LNCAP (cell line): Measurements from ENCODE around the gene SLC22A14.

Source experiments
- TF ChIP-seq, protein P1 (sequence below): fragments of 450-650 bp; IDR thresholded peaks from 2 replicates; pipeline ENCODE4 v1.5.1; 2017; ENCODE audit warnings: mild to moderate bottlenecking

Gene SLC22A14

DNA sequence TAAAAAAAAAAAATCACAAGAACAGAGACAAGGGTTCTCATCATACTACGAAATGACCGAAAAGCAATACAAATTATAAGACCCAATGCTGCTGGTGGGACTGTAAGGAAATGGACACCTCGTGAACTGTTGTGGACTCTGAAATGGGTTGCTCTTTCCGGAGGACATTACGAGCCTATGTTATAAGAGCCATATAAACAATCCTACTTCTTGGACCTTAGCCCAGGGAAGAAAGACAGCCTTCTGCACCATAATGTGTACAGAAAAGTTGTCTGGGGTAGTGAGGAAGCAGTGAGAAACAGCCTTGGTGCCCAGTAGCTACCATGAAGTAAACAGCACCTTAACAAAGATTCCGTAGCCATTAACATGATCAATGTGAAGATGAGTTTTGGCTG lies 2.7 kb downstream of the SLC22A14 start:
- TF ChIP-seq, protein P1, sequence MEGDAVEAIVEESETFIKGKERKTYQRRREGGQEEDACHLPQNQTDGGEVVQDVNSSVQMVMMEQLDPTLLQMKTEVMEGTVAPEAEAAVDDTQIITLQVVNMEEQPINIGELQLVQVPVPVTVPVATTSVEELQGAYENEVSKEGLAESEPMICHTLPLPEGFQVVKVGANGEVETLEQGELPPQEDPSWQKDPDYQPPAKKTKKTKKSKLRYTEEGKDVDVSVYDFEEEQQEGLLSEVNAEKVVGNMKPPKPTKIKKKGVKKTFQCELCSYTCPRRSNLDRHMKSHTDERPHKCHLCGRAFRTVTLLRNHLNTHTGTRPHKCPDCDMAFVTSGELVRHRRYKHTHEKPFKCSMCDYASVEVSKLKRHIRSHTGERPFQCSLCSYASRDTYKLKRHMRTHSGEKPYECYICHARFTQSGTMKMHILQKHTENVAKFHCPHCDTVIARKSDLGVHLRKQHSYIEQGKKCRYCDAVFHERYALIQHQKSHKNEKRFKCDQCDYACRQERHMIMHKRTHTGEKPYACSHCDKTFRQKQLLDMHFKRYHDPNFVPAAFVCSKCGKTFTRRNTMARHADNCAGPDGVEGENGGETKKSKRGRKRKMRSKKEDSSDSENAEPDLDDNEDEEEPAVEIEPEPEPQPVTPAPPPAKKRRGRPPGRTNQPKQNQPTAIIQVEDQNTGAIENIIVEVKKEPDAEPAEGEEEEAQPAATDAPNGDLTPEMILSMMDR = no peak

DNA sequence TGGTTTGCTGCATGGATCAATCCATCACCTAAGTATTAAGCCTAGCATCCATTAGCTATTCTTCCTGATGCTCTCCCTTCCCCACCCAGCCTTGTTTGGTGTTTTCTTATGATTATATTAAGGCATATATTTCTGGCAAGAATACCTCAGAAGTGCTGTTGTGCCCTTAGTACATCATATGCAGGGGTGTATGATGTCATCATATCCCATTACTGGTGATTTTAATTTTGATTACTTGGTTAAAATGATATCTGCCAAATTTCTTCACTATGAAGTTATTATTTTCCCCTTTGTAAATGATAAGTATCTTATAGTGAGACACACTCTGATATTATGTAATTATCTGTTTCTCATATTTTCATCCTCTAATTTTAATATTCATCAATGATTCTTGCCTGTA lies 15.4 kb downstream of the SLC22A14 start:
- TF ChIP-seq, protein P1 = no peak

DNA sequence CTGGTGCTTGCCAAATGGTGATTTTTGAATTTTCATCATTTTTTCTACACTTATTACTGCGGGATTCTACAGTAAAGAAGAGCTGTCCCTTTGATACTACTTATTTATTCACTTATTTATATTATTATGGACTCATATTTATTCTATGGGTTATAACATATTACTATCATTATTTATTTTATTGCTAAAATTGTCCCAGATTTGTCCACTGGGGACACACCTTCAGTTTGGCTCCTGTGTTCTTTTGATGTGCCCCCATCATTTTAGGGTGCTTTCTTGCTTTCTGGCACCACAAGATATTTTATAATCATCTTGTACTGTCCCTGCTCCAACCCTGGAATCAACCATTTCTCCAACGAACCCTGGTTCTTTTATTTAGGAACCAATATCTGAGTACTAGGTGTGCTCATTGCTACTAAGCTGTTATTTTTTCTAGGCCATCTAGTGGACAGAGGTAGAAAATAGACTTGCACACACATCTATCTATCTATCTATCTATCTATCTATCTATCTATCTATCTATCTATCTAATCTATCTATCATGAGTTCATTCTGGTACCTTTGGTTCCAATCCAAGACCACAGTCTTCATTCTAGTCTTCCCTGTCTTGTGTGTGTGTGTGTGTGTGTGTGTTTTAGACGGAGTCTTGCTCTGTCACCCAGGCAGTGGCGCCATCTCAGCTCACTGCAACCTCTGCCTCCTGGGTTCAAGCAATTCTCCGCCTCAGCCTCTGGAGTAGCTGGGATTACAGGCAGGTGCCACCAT lies 16.0 kb downstream of the SLC22A14 start:
- TF ChIP-seq, protein P1 = peak; percentile 66

DNA sequence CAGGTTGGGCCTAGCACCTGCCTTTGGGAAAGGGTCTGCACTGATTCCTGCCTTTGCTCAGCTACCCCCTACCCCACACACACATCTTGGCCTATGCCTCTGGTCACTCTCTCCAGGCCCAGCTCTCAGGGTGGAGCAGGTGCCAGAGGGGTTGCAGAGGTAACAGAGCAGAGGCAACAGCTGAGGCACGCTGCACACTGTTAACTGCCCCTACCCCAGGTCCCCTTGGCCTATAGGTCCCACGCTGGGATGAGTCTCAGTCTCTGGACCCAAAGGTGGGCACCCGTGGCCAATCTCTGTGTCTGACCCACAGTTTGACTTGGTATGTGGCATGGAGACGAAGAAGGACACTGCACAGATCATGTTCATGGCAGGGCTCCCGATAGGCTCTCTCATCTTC lies 24.8 kb downstream of the SLC22A14 start:
- TF ChIP-seq, protein P1 = no peak

DNA sequence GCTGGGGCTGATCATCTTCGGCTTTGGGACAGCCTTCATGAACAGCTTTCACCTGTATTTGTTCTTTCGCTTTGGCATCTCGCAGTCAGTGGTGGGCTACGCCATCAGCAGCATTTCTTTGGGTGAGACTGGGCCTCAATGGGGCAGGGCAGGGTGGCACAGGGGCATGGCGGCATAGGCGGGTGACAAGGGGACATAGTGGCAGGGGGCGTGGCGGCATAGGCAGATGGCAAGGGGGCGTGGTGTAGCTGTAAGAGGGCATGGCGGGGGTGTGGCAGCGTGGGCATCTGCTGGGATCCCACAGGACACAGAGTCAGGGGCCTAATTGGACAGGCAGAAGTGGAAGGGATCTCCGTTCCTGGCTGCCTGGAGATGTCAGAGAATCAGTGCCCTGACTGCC lies 25.5 kb downstream of the SLC22A14 start:
- TF ChIP-seq, protein P1 = no peak

DNA sequence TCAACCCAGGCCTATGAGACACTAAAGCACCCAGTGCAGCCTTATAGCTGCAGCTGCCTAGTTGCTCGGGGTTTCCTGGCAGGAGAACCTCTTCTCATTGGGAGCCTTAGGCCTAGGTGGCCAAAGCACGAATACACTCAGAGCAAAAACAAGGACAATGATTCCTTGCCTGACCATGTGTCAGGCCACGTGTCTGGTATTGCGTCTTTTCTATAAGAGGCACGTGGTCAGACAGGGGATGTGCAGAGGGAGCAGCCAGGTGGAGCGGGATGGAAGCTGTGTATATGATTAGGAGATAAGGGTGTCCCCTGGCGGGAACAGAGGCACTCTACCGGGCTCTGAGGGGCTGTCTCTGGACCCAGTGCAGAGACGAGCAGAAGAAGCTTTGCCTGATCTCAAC lies 26.4 kb downstream of the SLC22A14 start:
- TF ChIP-seq, protein P1 = no peak

DNA sequence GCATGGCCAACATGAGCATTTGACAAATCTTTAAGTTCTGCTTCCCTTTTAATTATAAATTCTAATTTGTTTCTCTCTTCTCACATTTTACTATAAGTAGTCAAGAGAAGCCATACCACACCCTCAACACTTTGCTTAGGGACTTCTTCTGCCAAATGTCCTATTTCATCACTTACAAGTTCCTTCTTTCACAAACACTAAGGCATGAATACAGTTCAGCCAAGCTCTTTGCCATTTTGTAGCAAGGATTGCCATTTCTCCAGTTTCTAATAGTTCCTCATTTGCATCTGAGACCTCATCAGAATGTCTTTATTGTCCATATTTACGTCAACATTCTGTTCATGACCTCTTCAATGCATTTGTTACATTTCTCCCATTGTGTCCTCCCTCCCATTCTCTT lies 29.4 kb downstream of the SLC22A14 start:
- TF ChIP-seq, protein P1 = no peak

DNA sequence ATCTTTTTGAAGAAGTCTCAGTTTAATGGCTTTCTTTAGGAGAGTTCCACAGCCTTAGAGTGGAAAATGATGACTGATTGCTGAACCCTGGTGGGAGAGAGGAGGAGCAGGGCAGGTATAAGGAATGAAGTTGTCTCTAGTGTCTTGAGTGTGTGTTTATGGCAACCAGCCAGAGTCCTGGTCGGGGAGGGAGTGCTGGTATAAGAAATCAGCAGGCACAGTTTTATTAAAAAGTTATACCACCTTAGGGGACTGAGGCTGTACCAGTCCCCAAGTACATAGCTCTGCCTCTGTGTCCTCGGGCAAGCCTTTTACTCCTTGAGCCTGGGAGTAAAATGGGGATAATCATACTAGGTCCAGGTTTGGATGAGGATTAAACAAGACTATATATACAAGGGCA lies 29.8 kb downstream of the SLC22A14 start:
- TF ChIP-seq, protein P1 = no peak
